Body of pancreas (tissue), 4 donors: Measurements from ENCODE around the gene CANT1.

ENCODE experiments used
- CTCF ChIP-seq, 7 experiments: fragments of 450-650 bp in 4 of 7; fragments of 200-600 bp in 3 of 7; sonication (generic) in 3 of 7; IDR thresholded peaks; one replicate each; pipeline ENCODE4 v1.5.1; 2016 to 2019; ENCODE audit warnings: antibody characterized with exemption in 7 of 7
- POLR2A ChIP-seq, 3 donors: fragments of 450-650 bp; IDR thresholded peaks; one replicate each; pipeline ENCODE4 v1.6.1; 2016; ENCODE audit warnings: antibody characterized with exemption in 3 of 3, mild to moderate bottlenecking in 2 of 3

GRCh38 chr17:78991017-78991738 lies 18.4 kb downstream of the CANT1 start:
- no peak for TF ChIP-seq POLR2A (IDR thresholded peaks at IDR 0.05)
- TF ChIP-seq CTCF (IDR thresholded peaks at IDR 0.05): no peak
